GM19193 (cell line): ENCODE measurements around the gene PATL1.

ENCODE experiments used
- POLR2A ChIP-seq: IDR thresholded peaks from 4 replicates; pipeline ENCODE4 v1.6.1; 2011; ENCODE audit not compliant: insufficient read depth, insufficient read length; ENCODE audit errors: extremely low read depth

PATL1 gene, protein sequence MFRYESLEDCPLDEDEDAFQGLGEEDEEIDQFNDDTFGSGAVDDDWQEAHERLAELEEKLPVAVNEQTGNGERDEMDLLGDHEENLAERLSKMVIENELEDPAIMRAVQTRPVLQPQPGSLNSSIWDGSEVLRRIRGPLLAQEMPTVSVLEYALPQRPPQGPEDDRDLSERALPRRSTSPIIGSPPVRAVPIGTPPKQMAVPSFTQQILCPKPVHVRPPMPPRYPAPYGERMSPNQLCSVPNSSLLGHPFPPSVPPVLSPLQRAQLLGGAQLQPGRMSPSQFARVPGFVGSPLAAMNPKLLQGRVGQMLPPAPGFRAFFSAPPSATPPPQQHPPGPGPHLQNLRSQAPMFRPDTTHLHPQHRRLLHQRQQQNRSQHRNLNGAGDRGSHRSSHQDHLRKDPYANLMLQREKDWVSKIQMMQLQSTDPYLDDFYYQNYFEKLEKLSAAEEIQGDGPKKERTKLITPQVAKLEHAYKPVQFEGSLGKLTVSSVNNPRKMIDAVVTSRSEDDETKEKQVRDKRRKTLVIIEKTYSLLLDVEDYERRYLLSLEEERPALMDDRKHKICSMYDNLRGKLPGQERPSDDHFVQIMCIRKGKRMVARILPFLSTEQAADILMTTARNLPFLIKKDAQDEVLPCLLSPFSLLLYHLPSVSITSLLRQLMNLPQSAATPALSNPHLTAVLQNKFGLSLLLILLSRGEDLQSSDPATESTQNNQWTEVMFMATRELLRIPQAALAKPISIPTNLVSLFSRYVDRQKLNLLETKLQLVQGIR

GRCh38 chr11:59668950-59669610 is at the start of gene PATL1:
PATL1 (minus strand) TSS chr11:59669037; CDS start chr11:59668895, 142 bp downstream.
- peak; percentile 78 for TF ChIP-seq POLR2A

- no peak for TF ChIP-seq POLR2A
Measured at GRCh38 chr11:59716051-59716450, 47.2 kb upstream of the PATL1 start.

- TF ChIP-seq POLR2A: no peak
Measured at GRCh38 chr11:59713745-59714144, 44.9 kb upstream of the PATL1 start, which contains the start of gene OR10V1. OR10V1 (minus strand) TSS chr11:59713845; CDS start chr11:59713845, 0 bp downstream.

DNA sequence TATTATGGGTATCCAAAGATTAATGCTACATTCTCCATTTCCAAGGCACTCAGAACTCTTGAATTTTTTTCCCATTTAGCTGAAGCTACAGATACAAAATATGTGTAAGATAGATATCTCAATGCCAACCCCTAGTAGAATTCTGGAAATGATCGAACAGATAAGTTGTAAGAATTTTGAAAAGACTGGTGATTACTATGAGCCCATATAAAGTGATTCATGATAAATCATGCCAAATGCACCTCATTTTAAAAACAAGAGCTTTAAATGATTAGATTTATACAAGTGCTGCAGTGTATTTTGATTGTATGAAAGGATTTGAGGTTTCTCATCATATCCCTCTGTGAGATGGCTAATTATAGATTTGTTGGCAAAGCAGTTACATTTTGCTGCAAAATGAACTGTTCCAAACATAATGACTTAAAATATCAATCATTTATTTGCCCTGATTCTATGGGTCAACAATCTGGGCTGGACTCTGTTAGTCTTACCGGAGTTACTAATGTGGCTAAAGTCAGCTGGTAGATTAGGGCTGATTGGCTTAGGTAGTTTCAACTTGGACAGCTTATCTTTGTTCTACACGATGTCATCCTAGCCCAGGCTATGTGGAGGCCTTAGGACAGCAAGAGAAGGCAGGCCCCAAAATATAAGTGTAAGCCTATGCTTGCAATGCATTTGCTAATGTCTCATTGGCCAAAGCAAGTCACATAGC is 41.5 kb upstream of the PATL1 start:
- no peak for TF ChIP-seq POLR2A

GRCh38 chr11:59708537-59708936 is 39.7 kb upstream of the PATL1 start:
- TF ChIP-seq POLR2A: no peak

DNA sequence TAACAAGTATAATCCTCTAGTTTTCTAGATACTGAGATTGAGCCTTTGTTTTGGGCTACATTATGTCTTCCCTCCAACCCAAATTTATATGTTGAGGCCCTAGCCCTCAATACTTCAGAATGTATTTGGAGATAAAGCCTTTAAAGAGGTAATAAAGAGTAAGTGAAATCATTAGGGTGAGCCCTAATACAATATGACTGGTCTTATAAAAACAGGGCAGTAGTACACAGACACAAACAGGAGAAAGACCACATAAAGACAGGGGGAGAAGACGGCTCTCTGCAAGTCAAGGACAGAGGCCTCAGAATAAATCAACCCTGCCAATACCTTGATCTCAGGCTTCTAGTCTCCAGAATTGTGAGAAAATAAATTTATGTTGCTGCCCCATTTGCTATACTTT is 38.5 kb upstream of the PATL1 start:
- no peak for TF ChIP-seq POLR2A

- no peak for TF ChIP-seq POLR2A
Measured at GRCh38 chr11:59706518-59707285, 37.9 kb upstream of the PATL1 start.

- no peak for TF ChIP-seq POLR2A
Measured at GRCh38 chr11:59705294-59705693, 36.5 kb upstream of the PATL1 start.

GRCh38 chr11:59698506-59698905 is 29.7 kb upstream of the PATL1 start:
- no peak for TF ChIP-seq POLR2A

DNA sequence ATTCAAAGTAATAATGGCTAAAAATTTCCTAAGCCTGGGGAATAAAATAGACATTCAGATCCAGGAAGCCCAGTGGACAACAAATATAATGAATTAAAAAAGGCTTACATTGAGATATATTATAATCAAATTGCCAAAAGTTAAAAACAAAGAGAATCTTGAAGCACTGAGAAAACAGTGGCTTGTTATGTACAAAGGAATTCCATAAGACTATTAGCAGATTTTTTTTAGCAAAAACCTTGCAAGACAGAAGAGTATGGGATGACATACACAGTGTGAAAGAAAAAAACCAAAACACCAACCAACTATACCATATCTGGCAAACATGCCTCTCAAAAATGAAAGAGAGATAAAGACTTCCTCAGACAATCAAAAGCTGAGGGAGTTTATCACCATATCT is 24.1 kb upstream of the PATL1 start:
- TF ChIP-seq POLR2A: no peak

DNA sequence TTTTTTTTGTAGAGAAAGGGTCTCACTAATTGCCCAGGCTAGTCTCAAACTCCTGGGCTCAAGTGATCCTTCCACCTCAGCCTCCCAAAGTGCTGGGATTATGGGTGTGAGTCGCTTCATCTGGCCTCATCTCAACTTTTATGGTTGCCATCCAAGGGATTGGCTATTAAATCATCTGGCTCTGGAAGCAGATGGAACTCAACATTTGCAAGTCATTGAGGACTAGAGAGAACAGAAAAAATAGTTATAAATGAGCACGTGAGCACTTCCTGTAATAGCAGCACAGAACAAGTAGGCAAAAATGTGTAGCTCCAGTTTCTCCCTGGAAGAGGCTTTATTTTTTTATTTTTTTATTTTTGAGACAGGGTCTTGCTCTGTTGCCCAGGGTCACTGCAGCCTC is 22.3 kb upstream of the PATL1 start:
- TF ChIP-seq POLR2A: no peak

GRCh38 chr11:59689015-59689414 is 20.2 kb upstream of the PATL1 start:
- no peak for TF ChIP-seq POLR2A

DNA sequence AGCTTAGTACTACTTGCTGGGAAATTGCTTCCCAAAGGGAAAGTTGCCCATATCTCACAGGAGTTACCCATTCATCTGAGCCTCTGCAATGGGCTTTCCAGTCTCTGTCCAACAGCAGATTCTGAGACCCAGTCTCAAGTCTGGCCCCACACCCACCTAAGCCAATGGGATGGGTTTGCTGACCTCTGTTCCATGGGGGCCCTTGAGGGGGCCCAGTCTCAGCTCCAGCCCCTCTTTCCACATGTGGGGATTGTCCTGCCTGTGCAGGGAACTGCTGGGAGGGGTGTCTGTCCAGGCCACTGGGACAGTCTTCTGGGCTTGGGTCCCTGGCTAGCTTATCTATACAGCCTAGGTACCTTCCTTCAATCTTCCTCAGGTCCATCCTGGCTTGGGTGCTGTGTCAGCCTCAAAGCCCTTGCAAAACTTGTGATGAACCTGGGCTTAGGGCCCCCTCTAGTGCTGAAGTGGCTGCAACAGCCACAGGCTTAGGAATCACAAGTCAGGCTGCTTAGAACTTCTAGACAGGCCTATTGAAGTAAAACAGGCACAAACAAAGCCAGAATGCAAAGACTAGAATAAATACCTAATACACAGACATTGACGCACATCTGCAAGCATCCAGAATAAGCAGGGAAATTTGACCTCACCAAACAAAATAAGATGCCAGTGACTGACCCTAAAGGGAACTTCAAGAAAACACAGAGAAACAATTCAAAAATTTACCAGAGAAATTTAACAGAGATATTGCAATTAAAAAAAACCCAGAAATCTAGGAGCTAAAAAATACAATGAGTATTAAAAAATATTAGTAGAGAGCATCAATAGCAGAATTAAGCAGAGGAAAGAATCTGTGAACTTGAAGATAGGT is 11.7 kb upstream of the PATL1 start:
- no peak for TF ChIP-seq POLR2A
